ENCODE data around the gene ACTRT3.

The ACTRT3 gene

DNA sequence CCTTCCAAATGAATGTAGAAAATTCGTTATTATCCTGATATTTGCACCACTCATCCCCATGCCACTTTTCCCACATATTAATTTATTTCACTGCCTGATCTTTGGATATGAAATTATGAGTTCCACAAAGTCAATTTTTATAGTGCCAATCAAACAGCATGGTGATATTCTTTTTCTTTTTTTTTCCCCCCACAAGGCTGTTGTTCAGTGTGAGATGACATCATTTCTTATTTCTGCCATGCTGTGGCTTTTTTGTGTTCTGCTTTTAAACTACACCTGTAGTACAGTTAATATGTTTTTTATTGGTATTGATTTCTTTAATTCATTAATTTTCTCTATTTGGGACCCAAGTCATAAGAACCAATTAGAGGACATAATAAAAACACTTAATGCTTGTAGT is 18.4 kb upstream of the ACTRT3 start:
- H3K4me3 ChIP-seq (replicated peaks; ENCODE audit: low read depth, low read length) = no peak overlapping the region
- no peak for DNase-seq (ENCODE audit: extremely low read depth, low read depth)
- TF ChIP-seq, protein P1, sequence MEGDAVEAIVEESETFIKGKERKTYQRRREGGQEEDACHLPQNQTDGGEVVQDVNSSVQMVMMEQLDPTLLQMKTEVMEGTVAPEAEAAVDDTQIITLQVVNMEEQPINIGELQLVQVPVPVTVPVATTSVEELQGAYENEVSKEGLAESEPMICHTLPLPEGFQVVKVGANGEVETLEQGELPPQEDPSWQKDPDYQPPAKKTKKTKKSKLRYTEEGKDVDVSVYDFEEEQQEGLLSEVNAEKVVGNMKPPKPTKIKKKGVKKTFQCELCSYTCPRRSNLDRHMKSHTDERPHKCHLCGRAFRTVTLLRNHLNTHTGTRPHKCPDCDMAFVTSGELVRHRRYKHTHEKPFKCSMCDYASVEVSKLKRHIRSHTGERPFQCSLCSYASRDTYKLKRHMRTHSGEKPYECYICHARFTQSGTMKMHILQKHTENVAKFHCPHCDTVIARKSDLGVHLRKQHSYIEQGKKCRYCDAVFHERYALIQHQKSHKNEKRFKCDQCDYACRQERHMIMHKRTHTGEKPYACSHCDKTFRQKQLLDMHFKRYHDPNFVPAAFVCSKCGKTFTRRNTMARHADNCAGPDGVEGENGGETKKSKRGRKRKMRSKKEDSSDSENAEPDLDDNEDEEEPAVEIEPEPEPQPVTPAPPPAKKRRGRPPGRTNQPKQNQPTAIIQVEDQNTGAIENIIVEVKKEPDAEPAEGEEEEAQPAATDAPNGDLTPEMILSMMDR (IDR thresholded peaks at IDR 0.05; ENCODE audit: low read depth, low read length, missing control alignments) = no peak

DNA sequence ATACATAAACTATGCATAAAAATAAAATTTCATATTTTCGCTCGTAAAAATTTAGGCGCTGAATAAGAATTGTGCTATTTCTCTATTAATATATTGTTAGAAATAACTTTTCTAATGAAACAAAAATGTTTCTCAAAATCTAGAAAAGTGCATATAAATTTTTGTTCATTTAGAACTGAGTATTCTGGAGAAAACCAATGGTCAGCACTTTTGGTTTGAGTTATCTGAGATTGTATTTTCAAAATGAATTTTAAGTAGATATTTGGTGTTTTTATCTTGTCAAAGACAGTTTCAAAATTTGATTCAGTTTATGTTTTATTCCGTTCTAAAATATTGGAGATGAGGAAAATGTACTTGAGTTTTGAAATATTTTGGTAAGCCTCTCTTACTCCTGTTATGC is 17.8 kb upstream of the ACTRT3 start:
- H3K4me3 ChIP-seq (replicated peaks; ENCODE audit: low read depth, low read length) = no peak overlapping the region
- DNase-seq (ENCODE audit: extremely low read depth, low read depth) = no peak
- TF ChIP-seq, protein P1 (IDR thresholded peaks at IDR 0.05; ENCODE audit: low read depth, low read length, missing control alignments) = no peak

DNA sequence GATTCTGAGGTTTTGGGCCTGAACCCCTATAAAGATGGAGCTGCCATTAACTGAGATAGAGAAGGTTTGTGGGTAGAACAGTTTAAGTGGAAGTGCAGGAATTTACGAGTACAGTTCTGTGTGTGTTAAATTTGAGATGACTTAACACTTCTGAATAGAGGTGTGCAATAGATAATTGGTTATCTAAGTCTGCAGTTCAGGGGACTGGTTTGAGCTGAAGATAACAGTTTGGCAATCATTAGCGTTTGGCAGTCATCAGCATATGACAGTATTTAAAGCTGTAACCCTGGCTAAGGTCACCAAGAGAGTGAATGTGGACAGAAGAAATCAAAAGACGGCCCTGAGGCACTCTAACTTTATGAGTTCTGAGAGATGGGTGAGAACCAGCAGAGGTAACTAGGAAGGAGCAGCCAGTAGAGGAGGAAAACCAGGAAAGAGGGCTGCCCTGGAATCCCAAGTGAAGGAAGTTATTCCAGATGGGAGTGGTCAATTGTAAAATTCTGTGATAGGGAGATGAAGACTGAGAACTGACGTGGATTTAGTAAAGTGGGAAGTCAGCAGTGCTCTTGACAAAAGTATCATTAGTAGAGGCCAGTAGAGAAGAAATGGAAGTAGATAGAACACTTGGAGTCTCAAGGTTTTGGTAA is 12.0 kb upstream of the ACTRT3 start:
- no peak overlapping the region for H3K4me3 ChIP-seq (replicated peaks; ENCODE audit: low read depth, low read length)
- TF ChIP-seq, protein P1 (IDR thresholded peaks at IDR 0.05; ENCODE audit: low read depth, low read length, missing control alignments) = no peak
- DNase-seq (ENCODE audit: extremely low read depth, low read depth) = no peak

DNA sequence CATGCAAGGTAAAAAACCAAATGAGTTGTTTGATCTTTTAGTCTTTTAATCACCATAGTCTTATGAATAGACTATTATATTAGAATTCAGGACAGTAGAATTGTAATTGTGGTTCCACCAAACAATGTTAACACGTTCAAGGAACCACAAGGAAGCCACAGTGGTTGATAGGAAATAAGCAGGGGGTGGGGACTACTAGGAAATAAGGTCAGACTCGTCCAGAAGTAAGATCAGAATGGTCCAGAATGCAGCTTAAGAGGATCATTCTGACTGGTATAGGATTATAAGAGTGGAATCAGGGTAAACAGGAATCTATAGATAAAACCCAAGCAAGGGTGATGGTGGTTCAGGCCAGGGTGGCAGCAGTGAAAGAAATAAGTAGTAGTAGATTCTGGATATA is 11.4 kb upstream of the ACTRT3 start:
- TF ChIP-seq, protein P1 (IDR thresholded peaks at IDR 0.05; ENCODE audit: low read depth, low read length, missing control alignments) = no peak
- H3K4me3 ChIP-seq (replicated peaks; ENCODE audit: low read depth, low read length) = no peak overlapping the region
- DNase-seq (ENCODE audit: extremely low read depth, low read depth) = no peak

DNA sequence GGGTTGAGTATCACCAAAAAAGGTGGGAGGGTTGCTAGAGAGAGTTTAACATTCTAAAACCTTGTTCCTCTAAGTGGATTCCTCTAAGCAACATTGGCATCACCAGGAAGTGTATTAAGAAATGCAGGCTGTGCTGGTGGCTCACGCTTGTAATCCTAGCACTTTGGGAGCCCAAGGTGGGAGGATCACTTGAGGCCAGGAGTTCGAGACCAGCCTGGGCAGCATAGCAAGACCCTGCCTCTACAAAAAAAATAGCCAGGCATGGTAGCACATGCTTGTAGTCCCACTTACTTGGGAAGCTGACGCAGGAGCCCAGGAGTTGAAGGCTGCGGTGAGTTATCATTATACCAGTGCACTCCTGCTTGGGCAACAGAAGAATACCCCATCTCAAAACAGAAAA is 8.5 kb upstream of the ACTRT3 start:
- no peak for DNase-seq (ENCODE audit: extremely low read depth, low read depth)
- no peak overlapping the region for H3K4me3 ChIP-seq (replicated peaks; ENCODE audit: low read depth, low read length)
- TF ChIP-seq, protein P1 (IDR thresholded peaks at IDR 0.05; ENCODE audit: low read depth, low read length, missing control alignments) = no peak

DNA sequence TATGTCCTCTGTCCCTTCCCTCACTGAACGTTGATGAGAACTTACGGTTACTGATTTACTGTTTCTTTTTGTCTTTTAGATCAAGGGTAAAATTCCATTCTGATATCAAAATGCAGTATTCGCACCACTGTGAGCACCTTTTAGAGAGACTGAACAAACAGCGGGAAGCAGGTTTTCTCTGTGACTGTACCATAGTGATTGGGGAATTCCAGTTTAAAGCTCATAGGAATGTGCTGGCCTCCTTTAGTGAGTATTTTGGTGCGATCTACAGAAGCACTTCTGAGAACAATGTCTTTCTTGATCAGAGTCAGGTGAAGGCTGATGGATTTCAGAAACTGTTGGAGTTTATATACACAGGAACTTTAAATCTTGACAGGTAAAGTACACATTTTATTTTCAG is 4.8 kb upstream of the ACTRT3 start:
- no peak for DNase-seq (ENCODE audit: extremely low read depth, low read depth)
- TF ChIP-seq, protein P1 (IDR thresholded peaks at IDR 0.05; ENCODE audit: low read depth, low read length, missing control alignments) = no peak
- peak overlapping the region; percentile 69 for H3K4me3 ChIP-seq (replicated peaks; ENCODE audit: low read depth, low read length)
